ENCODE data around the gene PECR.

GRCh38 chr2:216114714-216115531 is 33.3 kb upstream of the PECR start:
- TF ChIP-seq CTCF (conservative IDR thresholded peaks at IDR 0.05), result peak; percentile 92
- no peak for TF ChIP-seq ZFX (IDR thresholded peaks at IDR 0.05)

All from C4-2B (cell line).